ENCODE data around the gene IDH1. TPM values are rescaled to one million over a fixed set of nuclear protein-coding genes. Genes with fewer than 3 reads are reported as not detected.
"Not testable (repeated sequence)": the region's sequence is repeated elsewhere in the genome, so short reads cannot be mapped to it uniquely, and the experiment has no call there.

IDH1 gene
- total RNA-seq, 2 experiments from 2014 or later = 22.8 to 25.4 TPM

GRCh38 chr2:208265801-208266552, 11.1 kb upstream of the IDH1 start, which contains the start of gene PIKFYVE:
TSS of gene PIKFYVE (plus strand) at chr2:208266255. CDS start at chr2:208271520, 5,265 bp downstream.
- POLR2A ChIA-PET = interaction anchor here (0.9 to 3.5 kb wide), 3 partner anchors 11 to 555 kb away, joined by 3 to 13 read pairs (median 3); partner anchors contain the start of genes CCNYL1 and IDH1
- CTCF ChIA-PET = interaction anchor here (1.2 to 2.9 kb wide), 2 partner anchors 11 to 15 kb away, joined by 4 to 17 read pairs; partner anchors contain the start of gene IDH1

GRCh38 chr2:208265371-208265800, 10.5 kb upstream of the IDH1 start:
- POLR2A ChIA-PET = interaction anchor here (1.3 to 3.5 kb wide), 2 partner anchors 10 to 15 kb away, joined by 3 to 13 read pairs; partner anchors contain the start of gene IDH1
- CTCF ChIA-PET = interaction anchor here (1.0 to 2.9 kb wide), 3 partner anchors 10 to 90 kb away, joined by 4 to 17 read pairs (median 4); partner anchors contain the start of gene IDH1

DNA sequence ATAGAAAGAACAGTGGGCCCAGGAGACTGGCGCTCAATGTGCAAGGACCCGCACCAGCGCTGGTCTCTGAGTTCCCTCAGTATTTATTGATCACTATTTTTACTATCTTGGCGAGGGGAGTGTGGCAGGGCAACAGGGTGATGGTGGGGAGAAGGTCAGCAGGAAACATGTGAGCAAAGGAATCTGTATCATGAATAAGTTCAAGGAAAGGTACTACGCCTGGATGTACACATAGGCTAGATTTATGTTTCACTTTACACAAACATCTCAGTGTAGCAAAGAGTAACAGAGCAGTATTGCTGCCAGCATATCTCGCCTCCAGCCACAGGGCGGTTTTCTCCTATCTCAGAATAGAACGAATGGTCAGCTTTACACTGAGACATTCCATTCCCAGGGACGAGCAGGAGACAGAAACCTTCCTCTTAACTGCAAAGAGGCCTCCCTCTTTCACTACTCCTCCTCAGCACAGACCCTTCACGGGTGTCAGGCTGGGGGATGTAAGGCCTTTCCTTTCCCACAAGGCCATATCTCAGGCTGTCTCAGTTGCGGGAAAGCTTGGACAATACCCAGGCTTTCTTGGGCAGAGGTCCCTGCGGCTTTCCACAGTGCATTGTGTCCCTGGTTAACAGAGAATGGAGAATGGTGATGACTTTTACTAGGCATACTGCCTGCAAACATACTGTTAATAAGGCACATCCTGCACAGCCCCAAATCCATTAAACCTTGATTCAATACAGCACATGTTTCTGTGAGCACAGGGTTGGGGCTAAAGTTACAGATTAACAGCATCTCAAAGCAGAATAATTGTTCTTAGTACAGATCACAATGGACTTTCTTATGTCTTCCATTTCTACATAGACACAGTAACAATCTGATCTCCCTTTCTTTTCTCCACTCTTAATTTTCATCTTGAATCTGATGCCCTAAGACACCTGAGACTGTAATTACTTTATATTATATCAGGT, 2.3 kb upstream of the IDH1 start:
- POLR2A ChIA-PET = not testable (repeated sequence)
- CTCF ChIA-PET = interaction anchor here (3.7 kb wide), 1 partner anchor 9 kb away, joined by 17 read pairs; the partner anchor contains the start of gene PIKFYVE

DNA sequence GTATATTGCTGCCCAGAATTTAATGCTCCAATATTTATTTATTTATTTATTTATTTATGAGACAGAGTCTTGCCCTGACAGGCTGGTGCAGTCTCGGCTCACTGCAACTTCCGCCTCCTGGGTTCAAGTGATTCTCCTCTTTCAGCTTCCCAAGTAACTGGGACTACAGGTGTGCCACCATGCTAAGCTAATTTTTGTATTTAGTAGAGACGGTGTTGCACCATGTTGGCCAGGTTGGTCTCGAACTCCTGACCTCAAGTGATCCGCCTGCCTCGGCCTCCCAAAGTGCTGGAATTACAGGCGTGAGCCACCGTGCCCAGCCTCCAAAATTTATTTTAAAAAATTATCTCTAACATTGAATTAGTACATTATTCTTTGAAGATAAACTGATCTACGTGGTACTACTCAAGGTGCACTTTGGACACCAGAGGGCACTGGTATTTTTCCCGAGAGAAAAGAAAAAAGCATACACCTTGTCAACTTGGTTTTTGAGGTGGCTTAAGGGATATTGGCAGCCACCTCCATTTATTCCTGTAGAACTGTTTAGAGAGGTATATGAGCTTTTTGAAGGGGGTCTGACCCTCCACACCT, 1.4 kb upstream of the IDH1 start:
- ChIA-PET POLR2A (interaction anchor here (3.1 kb wide), 1 partner anchor 9 kb away, joined by 13 read pairs; the partner anchor contains the start of gene PIKFYVE), CTCF (interaction anchor here (3.7 kb wide), 1 partner anchor 9 kb away, joined by 17 read pairs; the partner anchor contains the start of gene PIKFYVE)

GRCh38 chr2:208255557-208256106, 761 bp upstream of the IDH1 start:
- ChIA-PET CTCF (interaction anchor here (1.3 to 3.7 kb wide), 4 partner anchors 10 to 80 kb away, joined by 3 to 17 read pairs (median 12); partner anchors contain the start of gene PIKFYVE), POLR2A (interaction anchor here (3.1 kb wide), 1 partner anchor 10 kb away, joined by 13 read pairs; the partner anchor contains the start of gene PIKFYVE)

DNA sequence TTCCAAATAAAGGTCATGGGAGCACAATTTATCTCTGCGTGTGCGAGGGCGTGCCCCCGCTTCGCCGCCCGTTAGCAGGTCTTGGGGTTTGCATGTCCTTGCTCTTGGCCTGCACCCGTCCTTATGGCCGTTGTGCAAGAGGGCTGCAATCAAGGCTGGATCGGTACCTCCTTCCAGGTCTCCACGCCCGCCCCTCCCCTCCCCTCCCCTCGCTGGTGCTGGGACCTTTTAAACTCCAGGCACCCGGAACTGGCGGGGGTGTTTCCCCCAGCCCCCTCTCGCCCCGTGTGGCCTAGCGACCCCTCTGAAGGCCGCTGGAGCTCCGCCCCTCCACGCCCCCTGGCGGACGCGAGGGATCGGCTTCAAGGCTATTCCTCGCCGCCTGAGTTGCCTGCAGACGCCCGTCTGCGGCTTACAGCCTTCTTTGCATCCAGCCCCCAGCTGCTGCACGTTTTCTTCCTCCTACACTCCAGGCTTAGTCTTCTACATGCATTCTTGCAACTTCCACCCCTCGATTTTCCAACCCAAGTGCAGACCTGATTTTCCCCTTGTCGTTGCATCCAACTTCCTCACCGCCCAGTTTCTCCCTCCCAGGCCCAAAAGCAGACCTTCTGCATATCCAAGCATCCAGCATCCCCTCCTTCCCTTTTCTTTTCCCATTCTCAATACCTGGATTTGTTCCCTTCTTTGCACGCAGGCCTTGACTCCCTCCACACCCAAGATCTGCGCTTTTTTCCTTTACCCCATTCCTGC, 577 bp downstream of the IDH1 start:
- CTCF ChIA-PET = interaction anchor here (1.0 to 3.7 kb wide), 9 partner anchors 11 to 232 kb away, joined by 3 to 17 read pairs (median 3); partner anchors contain the start of gene PIKFYVE
- POLR2A ChIA-PET = interaction anchor here (0.6 to 3.1 kb wide), 2 partner anchors 11 to 17 kb away, joined by 3 to 13 read pairs; partner anchors contain the start of gene PIKFYVE

GRCh38 chr2:208253600-208254117, 1.2 kb downstream of the IDH1 start:
- CTCF ChIA-PET = interaction anchor here (1.0 to 3.7 kb wide), 8 partner anchors 12 to 231 kb away, joined by 3 to 17 read pairs (median 6); partner anchors contain the start of gene PIKFYVE
- POLR2A ChIA-PET = interaction anchor here (0.6 to 3.1 kb wide), 2 partner anchors 12 to 17 kb away, joined by 3 to 13 read pairs; partner anchors contain the start of gene PIKFYVE

DNA sequence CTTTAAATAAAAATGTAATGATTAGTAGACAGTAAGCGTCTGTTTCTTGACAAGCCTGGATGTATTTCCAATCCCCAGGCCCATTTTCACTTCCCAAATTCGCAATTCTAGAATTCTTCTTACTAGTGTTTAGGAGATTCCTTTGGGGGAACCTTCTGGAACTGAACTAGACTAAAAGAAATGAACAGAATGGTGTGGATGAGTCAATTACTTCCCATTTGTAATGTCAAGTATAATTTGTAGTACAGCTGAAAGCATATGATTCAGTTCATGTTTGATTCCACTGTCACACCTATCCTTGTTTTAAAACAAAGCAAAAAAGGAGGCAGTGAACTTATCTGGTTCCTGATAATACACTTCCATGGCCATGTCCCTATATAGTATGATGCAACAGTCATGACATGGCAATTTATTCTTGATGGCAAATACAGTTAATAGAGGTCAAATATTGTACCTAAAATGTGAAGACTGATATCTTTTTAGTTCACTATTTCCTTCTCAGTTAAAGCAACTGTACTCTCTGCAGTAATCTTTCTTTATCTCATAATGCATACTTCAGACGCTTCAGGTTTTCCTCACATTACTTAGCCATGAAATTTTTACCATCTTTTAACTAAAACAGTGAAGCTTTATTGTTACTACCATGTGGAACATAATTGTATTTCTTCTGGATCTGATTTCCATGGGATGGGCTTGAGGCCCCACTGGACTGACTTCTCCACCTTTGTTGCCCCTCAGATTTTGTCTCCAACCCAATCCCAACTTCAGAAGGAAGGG, 2.0 kb downstream of the IDH1 start:
- ChIA-PET CTCF (interaction anchor here (0.6 to 2.0 kb wide), 3 partner anchors 11 to 420 kb away, joined by 3 to 10 read pairs (median 3); no protein-coding TSS in a partner anchor), POLR2A (no interaction called here)

DNA sequence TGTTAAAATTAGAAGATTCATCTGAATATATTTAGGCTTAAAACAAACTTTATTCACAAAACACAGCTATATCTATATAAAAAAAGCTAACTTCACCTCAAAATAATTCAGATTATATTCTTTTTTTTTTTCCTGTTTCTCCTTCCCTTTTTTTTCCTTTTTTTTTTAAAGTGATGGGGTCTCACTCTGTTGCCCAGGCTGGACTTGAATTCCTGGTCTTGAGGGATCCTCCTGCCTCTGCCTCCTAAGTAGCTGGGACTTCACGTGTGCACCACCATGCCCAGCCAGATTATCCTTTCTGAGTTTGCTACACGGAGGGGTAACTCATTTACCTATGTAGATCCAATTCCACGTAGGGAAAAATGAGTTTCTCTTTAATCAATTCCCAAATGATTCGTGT, 3.8 kb downstream of the IDH1 start:
- ChIA-PET POLR2A (no interaction called here), CTCF (no interaction called here)

GRCh38 chr2:208250388-208250787, 4.5 kb downstream of the IDH1 start:
- CTCF ChIA-PET = no interaction called here
- POLR2A ChIA-PET = interaction anchor here (0.7 kb wide), 1 partner anchor 185 kb away, joined by 6 read pairs; no protein-coding TSS in a partner anchor

DNA sequence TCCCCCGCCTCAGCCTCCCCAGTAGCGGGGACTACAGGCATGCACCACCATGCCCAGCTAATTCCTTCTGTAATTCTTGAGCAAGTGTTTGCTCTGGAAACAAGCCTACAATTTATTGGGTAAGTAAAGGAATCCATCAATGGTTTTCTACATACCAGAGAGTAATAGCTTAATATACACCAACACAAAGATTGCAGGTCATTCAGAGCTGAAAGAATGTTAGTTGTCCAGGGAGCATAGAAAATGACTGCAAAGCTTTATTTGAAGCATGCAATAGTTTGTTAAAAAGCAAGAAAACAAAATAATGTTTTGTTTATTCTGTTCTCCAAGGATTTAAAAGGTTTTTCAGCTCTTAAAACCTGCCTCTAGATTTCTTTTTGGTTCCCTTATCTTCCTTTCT, 5.6 kb downstream of the IDH1 start:
- ChIA-PET POLR2A (no interaction called here), CTCF (no interaction called here)

DNA sequence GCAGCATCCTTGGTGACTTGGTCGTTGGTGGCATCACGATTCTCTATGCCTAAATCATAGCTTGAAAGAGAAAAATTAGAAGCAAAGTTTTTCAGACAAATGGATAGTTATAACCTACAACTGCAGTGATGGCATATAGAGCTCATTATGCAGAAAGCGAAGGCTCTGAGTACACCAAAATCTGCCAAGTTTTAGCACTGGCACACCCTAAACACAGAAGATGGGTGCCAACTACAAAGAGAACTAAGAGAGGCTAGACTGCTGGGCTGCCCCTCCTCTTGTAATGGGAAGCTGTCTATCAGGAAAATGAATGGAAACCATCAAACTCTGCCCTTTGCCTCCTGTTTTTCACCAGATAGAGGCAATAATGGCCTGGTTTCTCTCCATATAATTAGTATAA, 6.3 kb downstream of the IDH1 start:
- ChIA-PET POLR2A (no interaction called here), CTCF (no interaction called here)

DNA sequence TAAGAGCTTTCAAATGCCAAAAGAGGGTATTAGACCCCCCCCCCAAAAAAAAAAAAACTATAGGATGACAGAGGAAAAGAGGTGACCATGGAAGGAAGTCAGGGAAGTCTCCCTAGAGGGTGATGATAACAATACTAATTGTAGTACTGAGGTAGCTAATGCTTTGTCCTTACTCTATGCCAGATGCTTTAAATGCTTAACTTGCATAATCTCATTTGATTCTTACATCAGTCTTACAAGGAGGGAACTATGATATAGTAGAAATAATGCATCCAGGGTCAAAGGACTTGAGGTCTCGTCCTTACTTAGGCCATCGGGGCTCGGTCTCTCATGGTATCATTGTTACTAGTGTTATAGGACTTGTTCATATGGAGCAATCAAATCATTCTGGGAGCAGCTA, 9.1 kb downstream of the IDH1 start:
- CTCF ChIA-PET = no interaction called here

DNA sequence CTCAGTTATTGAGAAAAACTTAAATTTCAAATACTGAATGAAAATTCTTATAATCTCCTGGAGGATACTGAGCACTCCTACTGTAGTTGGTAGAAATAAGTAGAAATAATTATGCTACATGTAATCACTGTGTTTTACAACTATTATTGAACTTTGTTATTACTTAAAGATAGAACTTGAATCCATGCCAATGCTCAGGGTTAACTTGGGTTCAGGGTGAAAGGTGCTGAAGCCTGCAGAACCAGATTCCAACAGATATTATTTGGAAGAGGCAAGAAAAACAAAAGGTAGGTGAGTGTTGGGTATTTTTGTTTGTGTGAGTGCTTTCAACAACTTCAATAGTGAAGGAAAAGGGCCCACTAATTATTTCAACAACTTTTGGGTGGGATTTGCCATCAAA, 10.4 kb downstream of the IDH1 start:
- CTCF ChIA-PET = no interaction called here
- POLR2A ChIA-PET = no interaction called here

More for the DNA sequence above, 9.1 kb downstream of the IDH1 start:
- POLR2A ChIA-PET = no interaction called here

DNA sequence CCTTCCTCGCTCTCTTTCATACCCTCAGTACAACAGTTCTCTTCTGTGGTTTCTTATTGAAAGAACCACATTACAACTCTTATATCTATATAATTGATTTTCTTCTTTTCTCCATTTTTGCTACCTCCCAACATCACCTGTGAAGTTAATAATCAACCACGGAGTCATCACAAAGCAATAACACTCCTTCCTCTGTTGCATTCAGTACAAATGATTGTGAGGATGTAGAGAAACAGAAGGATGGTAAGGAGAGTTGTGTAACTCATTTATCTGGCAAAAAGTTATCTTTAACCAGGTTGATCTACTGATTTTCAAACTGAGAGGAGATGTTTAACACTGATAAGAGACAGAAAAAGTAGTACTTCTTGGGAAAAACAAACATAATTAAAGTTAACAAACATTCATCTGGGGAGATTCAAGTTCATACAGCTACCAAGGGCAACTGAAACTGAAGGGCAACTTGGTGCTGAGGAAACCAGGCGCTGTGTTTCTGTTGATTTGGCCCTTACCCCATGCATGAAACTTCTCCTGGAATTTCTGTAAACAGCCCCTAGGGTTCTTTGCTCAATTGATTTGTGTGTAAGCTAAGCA, 14.2 kb downstream of the IDH1 start:
- ChIA-PET CTCF (interaction anchor here (1.9 kb wide), 1 partner anchor 13 kb away, joined by 10 read pairs; no protein-coding TSS in a partner anchor), POLR2A (no interaction called here)

- POLR2A ChIA-PET = no interaction called here
- CTCF ChIA-PET = no interaction called here
Measured at GRCh38 chr2:208239770-208240493, 14.9 kb downstream of the IDH1 start.

Measured in activated CD8-positive, alpha-beta memory T cell treated with anti-CD3 and anti-CD28 coated beads for 36 hours (primary cell).